Measurements from ENCODE around the gene SUMO3.

Gene SUMO3

DNA sequence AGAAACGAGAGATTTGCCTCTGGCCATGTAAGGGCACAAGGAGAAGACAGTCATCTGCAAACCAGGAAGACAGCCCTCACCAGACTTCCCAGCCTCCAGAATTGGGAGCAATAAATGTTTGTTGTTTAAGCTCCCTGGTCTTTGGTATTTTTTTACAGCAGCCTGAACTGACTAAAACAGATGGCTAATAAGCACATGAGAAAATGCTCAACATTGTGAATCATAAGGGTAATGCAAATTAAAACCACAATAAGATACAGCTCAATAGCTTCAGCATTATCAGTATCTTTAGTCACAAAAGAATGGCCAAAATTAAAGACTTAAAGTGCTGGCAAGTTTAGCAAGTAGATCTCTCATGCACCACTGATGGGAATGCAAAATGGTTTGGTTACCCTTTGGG is 28.0 kb downstream of the SUMO3 start:
- no peak for DNase-seq (ENCODE audit: low read depth)
- TF ChIP-seq, protein P1, sequence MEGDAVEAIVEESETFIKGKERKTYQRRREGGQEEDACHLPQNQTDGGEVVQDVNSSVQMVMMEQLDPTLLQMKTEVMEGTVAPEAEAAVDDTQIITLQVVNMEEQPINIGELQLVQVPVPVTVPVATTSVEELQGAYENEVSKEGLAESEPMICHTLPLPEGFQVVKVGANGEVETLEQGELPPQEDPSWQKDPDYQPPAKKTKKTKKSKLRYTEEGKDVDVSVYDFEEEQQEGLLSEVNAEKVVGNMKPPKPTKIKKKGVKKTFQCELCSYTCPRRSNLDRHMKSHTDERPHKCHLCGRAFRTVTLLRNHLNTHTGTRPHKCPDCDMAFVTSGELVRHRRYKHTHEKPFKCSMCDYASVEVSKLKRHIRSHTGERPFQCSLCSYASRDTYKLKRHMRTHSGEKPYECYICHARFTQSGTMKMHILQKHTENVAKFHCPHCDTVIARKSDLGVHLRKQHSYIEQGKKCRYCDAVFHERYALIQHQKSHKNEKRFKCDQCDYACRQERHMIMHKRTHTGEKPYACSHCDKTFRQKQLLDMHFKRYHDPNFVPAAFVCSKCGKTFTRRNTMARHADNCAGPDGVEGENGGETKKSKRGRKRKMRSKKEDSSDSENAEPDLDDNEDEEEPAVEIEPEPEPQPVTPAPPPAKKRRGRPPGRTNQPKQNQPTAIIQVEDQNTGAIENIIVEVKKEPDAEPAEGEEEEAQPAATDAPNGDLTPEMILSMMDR (conservative IDR thresholded peaks at IDR 0.05; ENCODE audit: low read depth, low read length), result no peak
- no peak overlapping the region for H3K4me3 ChIP-seq (ENCODE audit: low read depth, low read length)

DNA sequence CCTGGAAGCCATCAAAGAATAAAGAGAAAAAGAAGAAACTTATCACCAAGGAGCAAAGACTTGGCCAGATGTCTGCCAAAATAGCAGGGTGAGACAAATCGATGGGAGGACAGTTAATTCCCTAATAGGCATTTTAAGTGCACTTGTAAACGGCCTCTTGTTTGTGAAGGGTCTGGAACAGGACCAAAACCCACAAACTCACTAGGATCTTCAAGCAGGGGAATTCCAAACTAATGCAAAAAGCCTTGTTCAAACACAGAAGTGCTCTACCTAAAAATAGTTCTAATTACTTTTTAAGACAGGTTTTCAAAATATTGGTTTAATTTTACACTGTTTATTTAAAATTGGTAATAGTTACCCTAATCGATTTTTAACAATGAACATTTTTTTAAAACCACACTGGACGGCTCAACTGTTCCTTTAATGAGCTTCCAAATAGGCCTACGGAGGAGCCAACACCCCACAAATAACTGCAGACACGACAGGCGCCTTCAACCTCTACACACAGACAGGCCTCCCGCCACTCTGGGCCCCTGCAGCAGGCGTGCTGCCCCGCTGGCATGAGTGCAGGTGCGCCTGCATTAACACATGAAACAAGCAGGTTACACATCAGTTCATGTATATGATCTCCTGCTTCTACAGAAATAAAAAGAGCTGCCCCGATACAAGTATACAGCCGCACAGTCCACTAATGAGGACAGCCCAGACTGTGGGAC is 32.1 kb downstream of the SUMO3 start:
- peak; percentile 79 for DNase-seq (ENCODE audit: low read depth)
- no peak overlapping the region for H3K4me3 ChIP-seq (ENCODE audit: low read depth, low read length)
- TF ChIP-seq, protein P1 (conservative IDR thresholded peaks at IDR 0.05; ENCODE audit: low read depth, low read length), result no peak

- no peak overlapping the region for H3K4me3 ChIP-seq (ENCODE audit: low read depth, low read length)
- no peak for DNase-seq (ENCODE audit: low read depth)
- TF ChIP-seq, protein P1 (conservative IDR thresholded peaks at IDR 0.05; ENCODE audit: low read depth, low read length), result no peak
These were observed 33.1 kb downstream of the SUMO3 start for GRCh38 chr21:44784810-44785209.

GRCh38 chr21:44783020-44783696 is 34.7 kb downstream of the SUMO3 start:
- DNase-seq (ENCODE audit: low read depth), result no peak
- H3K4me3 ChIP-seq (ENCODE audit: low read depth, low read length), result no peak overlapping the region
- TF ChIP-seq, protein P1 (conservative IDR thresholded peaks at IDR 0.05; ENCODE audit: low read depth, low read length), result no peak

- TF ChIP-seq, protein P1 (conservative IDR thresholded peaks at IDR 0.05; ENCODE audit: low read depth, low read length), result no peak
- H3K4me3 ChIP-seq (ENCODE audit: low read depth, low read length), result no peak overlapping the region
- DNase-seq (ENCODE audit: low read depth), result no peak
These were observed 36.9 kb downstream of the SUMO3 start for GRCh38 chr21:44780767-44781459.

- TF ChIP-seq, protein P1 (conservative IDR thresholded peaks at IDR 0.05; ENCODE audit: low read depth, low read length), result no peak
These were observed 37.7 kb downstream of the SUMO3 start for GRCh38 chr21:44780137-44780502.

More at GRCh38 chr21:44780137-44780502, 37.7 kb downstream of the SUMO3 start:
- no peak for DNase-seq (ENCODE audit: low read depth)
- H3K4me3 ChIP-seq (ENCODE audit: low read depth, low read length), result no peak overlapping the region
